OCI-LY7 (cell line): ENCODE results near the gene NEK11. TPM values are rescaled to one million over a fixed set of nuclear protein-coding genes. Genes with fewer than 3 reads are reported as not detected.

Experiments used
- BruUV-seq: library from RNA; stranded (reverse); fragments of 400-500 nt; replicated peaks from 2 replicates; lab custom pipeline; 2021; lab: Mats Ljungman, UMichigan
- CTCF ChIA-PET: fragments of 300-600 bp; sonication (Branson Sonifier 250); formaldehyde crosslinking; loops from one replicate; lab custom pipeline; 2022; ENCODE audit warnings: antibody characterized with exemption; ENCODE audit not compliant: unreplicated experiment; lab: Charles Lee
- POLR2A ChIA-PET: fragments of 300-600 bp; sonication (Branson Sonifier 250); formaldehyde crosslinking; loops from one replicate; lab custom pipeline; 2022; ENCODE audit warnings: antibody characterized with exemption; lab: Charles Lee
- DNase-seq: peaks from one replicate; pipeline ENCODE4 v3.0.0-alpha.2; 2015; ENCODE audit warnings: low spot score
- H2AFZ ChIP-seq: fragments of 200-600 bp; sonication (generic), shearing (Covaris generic); 2 replicates; pipeline ENCODE4 v1.6.1; 2014; ENCODE audit warnings: mild to moderate bottlenecking, antibody characterized with exemption, low read length, moderate library complexity
- H3K27ac ChIP-seq: fragments of 200-600 bp; sonication (generic); 2 replicates; pipeline ENCODE4 v1.5.1; 2014; ENCODE audit warnings: mixed run types, low read depth, mild to moderate bottlenecking, moderate library complexity, low read length, inconsistent platforms; ENCODE audit not compliant: poor library complexity, severe bottlenecking
- H3K36me3 ChIP-seq: fragments of 200-600 bp; sonication (generic); 2 replicates; pipeline ENCODE4 v1.6.1; 2014; ENCODE audit warnings: mild to moderate bottlenecking, antibody characterized with exemption, low read length, moderate library complexity, mixed read lengths; ENCODE audit not compliant: insufficient read depth
- H3K4me1 ChIP-seq: fragments of 200-600 bp; sonication (generic); 2 replicates; pipeline ENCODE4 v1.5.1; 2014; ENCODE audit warnings: mild to moderate bottlenecking, low read length; ENCODE audit not compliant: insufficient read depth, poor library complexity, severe bottlenecking
- H3K4me2 ChIP-seq: fragments of 200-600 bp; sonication (generic); 2 replicates; pipeline ENCODE4 v1.6.1; 2014; ENCODE audit warnings: mild to moderate bottlenecking, low read length
- H3K4me3 ChIP-seq: fragments of 200-600 bp; sonication (generic); 2 replicates; pipeline ENCODE4 v1.5.1; 2014; ENCODE audit warnings: mild to moderate bottlenecking, low read depth, low read length; ENCODE audit not compliant: poor library complexity, severe bottlenecking
- H3K79me2 ChIP-seq: fragments of 200-600 bp; sonication (generic); 2 replicates; pipeline ENCODE4 v1.6.1; 2016; ENCODE audit warnings: low read depth, mild to moderate bottlenecking, low read length, moderate library complexity, mixed read lengths; ENCODE audit not compliant: insufficient read depth
- H3K9me2 ChIP-seq: fragments of 200-600 bp; sonication (generic); 2 replicates; pipeline ENCODE4 v1.6.1; 2016; ENCODE audit warnings: mild to moderate bottlenecking, low read length, mixed read lengths; ENCODE audit not compliant: insufficient read depth
- H3K9me3 ChIP-seq: fragments of 200-600 bp; sonication (generic); 2 replicates; pipeline ENCODE4 v1.6.1; 2014; ENCODE audit warnings: mild to moderate bottlenecking, mixed run types, low read length, mixed read lengths
- H4K20me1 ChIP-seq: fragments of 200-600 bp; sonication (generic); 2 replicates; pipeline ENCODE4 v1.6.1; 2014; ENCODE audit warnings: mild to moderate bottlenecking, antibody characterized with exemption, low read length, moderate library complexity, mixed read lengths; ENCODE audit not compliant: insufficient read depth
- CTCF ChIP-seq: fragments of 200-600 bp; sonication (generic); conservative IDR thresholded peaks from 2 replicates; pipeline ENCODE4 v1.5.1; 2014; ENCODE audit warnings: mild to moderate bottlenecking, antibody characterized with exemption, low read length, moderate library complexity, mixed read lengths
- EZH2phosphoT487 ChIP-seq: fragments of 200-600 bp; sonication (generic); IDR thresholded peaks from 2 replicates; pipeline ENCODE4 v1.6.1; 2018; ENCODE audit warnings: low read depth, borderline replicate concordance, mild to moderate bottlenecking, mixed run types, antibody characterized with exemption, low read length, moderate library complexity, mixed read lengths
- intact Hi-C: fragments of 100-400 bp; cut with micrococcal nuclease; formaldehyde crosslinking; loops from one replicate; pipeline ENCODE4 v1.10.0; 2022; ENCODE audit not compliant: unreplicated experiment
- total RNA-seq, 2 experiments: library from RNA; depleted of rRNA in 1 of 2; stranded (reverse); fragments of >200 nt in 1 of 2; shearing (Covaris generic) in 1 of 2; gene quantifications; 2 replicates each; pipeline ENCODE4 v1.2.3, GENCODE V29; 2014 to 2022

NEK11 gene
- total RNA-seq, 2 experiments from 2014 or later = 0.47 to 1.5 TPM

DNA sequence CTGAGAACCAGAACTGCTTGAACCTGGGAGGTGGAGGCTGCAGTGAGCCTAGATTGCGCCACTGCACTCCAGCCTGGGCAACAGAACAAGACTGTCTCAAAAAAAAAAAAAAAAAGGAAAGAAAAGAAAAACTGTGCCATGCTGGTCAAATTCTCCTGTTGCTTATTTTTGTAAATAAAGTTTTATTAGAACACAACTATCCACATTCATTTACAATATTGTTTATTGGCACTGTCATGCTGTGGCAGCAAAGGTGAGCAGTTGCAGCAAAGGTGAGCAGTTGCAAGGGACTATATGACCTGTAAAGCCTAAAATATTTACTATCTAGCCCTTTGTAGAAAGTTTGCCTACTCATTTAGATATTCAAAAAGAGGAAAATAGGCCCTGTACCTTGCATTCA is 18.4 kb upstream of the NEK11 start:
- no peak overlapping the region for H3K4me3 ChIP-seq
- peaks cover 71% of the 10 kb centered on the region for H3K36me3 ChIP-seq
- intact Hi-C loops = no loop called here
- CTCF ChIA-PET = no interaction called here
- no peaks in the 10 kb centered on the region for H3K9me3 ChIP-seq
- BruUV-seq = no TSS peak
- no peaks in the 10 kb centered on the region for H3K4me1 ChIP-seq
- H3K79me2 ChIP-seq = no peaks in the 10 kb centered on the region
- H2AFZ ChIP-seq = no peak overlapping the region
- no peak for TF ChIP-seq EZH2phosphoT487
- no peak for TF ChIP-seq CTCF
- no peaks in the 10 kb centered on the region for H3K9me2 ChIP-seq
- H3K27ac ChIP-seq = no peak overlapping the region
- no peak overlapping the region for H3K4me2 ChIP-seq
- no peak for DNase-seq
- no peaks in the 10 kb centered on the region for H4K20me1 ChIP-seq
- POLR2A ChIA-PET = interaction anchor here (0.5 to 1.0 kb wide), 2 partner anchors 10 to 34 kb away, joined by 3 read pairs; no protein-coding TSS in a partner anchor

GRCh38 chr3:131009698-131010097 is 17.0 kb upstream of the NEK11 start:
- CTCF ChIA-PET = no interaction called here

More at GRCh38 chr3:131009698-131010097, 17.0 kb upstream of the NEK11 start:
- Histone ChIP-seq H3K4me3 (no peak overlapping the region), H3K4me1 (no peaks in the 10 kb centered on the region), H3K79me2 (no peaks in the 10 kb centered on the region), H3K9me3 (no peaks in the 10 kb centered on the region), H3K27ac (no peak overlapping the region), H2AFZ (no peak overlapping the region), H4K20me1 (no peaks in the 10 kb centered on the region), H3K4me2 (no peak overlapping the region), H3K36me3 (peaks cover 76% of the 10 kb centered on the region), H3K9me2 (no peaks in the 10 kb centered on the region)
- no peak for DNase-seq
- TF ChIP-seq CTCF (no peak), EZH2phosphoT487 (no peak)
- intact Hi-C loops = no loop called here
- BruUV-seq = no TSS peak
- POLR2A ChIA-PET = interaction anchor here (0.7 to 1.1 kb wide), 3 partner anchors 11 to 267 kb away, joined by 3 read pairs; no protein-coding TSS in a partner anchor
